ENCODE results near the gene ZCCHC3. TPM values are rescaled to one million over a fixed set of nuclear protein-coding genes. Genes with fewer than 3 reads are reported as not detected.

ZCCHC3 gene
- total RNA-seq, 4 donors from 2014 or later, result 13.3 to 29.9 (median 19.7) TPM

GRCh38 chr20:327186-328026, 30.0 kb downstream of the ZCCHC3 start:
- no peaks in the 10 kb centered on the region for H3K36me3 ChIP-seq
- no peak for DNase-seq (ENCODE audit: extremely low spot score)
- peak overlapping the region; percentile 81 to 98 (median 97) for H3K27ac ChIP-seq (replicated peaks in 1 of 4)
- intact Hi-C loops (cut with DNase I), result no loop called here
- peak overlapping the region; percentile 60 to 97 (median 72) for H3K4me3 ChIP-seq
- no peaks in the 10 kb centered on the region for H3K27me3 ChIP-seq
- TF ChIP-seq POLR2A (IDR thresholded peaks at IDR 0.05; ENCODE audit: low read depth), result no peak
- TF ChIP-seq EP300 (IDR thresholded peaks at IDR 0.05), result no peak
- peak in 1 of 2 donors; percentile 71 for TF ChIP-seq POLR2AphosphoS5 (IDR thresholded peaks at IDR 0.05)
- WGBS, result 9% methylated on average over 14 of the region's 47 CpGs
- H3K4me1 ChIP-seq, result peaks cover 19 to 73% (median 61%) of the 10 kb centered on the region in 4 donors
- no peaks in the 10 kb centered on the region for H3K9me3 ChIP-seq

- Histone ChIP-seq H3K4me3 (peak overlapping the region; percentile 60 to 97 (median 72)), H3K27me3 (no peaks in the 10 kb centered on the region), H3K27ac (replicated peaks in 1 of 4) (peak overlapping the region; percentile 81 to 98 (median 97)), H3K4me1 (peaks cover 19 to 70% (median 61%) of the 10 kb centered on the region in 4 donors), H3K36me3 (no peaks in the 10 kb centered on the region), H3K9me3 (no peaks in the 10 kb centered on the region)
- 45% methylated on average over 21 of the region's 31 CpGs for WGBS
- TF ChIP-seq POLR2AphosphoS5 (IDR thresholded peaks at IDR 0.05), result no peak
- TF ChIP-seq EP300 (IDR thresholded peaks at IDR 0.05), result no peak
- no peak for TF ChIP-seq CTCF (IDR thresholded peaks at IDR 0.05)
- no peak for TF ChIP-seq POLR2A (IDR thresholded peaks at IDR 0.05; ENCODE audit: low read depth)
- no peak for DNase-seq (ENCODE audit: extremely low spot score)
- intact Hi-C loops (cut with DNase I), result no loop called here
These were observed 30.9 kb downstream of the ZCCHC3 start for GRCh38 chr20:328027-328974.

DNA sequence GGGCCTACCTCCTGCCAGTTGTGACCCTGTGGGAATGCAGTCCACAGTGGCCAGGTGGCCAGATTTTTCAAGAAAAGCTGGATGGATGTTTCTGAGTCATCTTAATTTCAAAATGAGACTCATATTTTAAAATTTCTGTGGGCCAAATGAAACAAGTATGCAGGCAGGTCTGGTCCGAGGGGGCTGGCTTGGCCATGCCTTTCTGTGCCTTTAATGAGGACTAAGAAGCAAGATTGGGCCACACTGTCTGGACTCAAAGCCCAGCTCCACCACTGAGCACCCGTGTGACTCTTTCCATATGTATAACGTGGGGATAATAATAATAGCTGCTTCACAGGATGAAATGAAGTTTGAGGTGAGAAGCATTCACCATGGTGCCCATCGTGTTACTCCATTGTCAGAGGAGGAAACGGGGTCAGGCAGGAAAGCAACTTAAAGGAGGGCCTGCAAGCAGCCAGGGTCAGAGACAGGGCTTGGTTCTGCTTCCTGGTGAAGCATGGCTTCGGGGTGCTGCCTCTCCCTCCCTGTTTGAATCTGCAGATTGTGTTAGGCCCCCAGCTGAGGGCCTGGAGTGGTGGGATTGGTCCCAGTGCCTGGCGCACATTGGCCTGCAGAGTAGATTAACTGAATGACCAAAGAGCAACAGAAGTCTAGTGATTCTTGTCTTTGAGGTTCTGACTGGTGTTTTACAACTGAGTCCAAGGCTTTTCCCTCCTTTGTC, 31.8 kb downstream of the ZCCHC3 start:
- H3K27ac ChIP-seq (replicated peaks in 1 of 4), result peak overlapping the region; percentile 81 to 98 (median 97)
- WGBS, result 47% methylated on average over 7 of the region's 7 CpGs

GRCh38 chr20:329851-330232, 32.5 kb downstream of the ZCCHC3 start:
- H3K27ac ChIP-seq (replicated peaks in 1 of 4), result peak overlapping the region; percentile 7 to 98 (median 97)
- intact Hi-C loops (cut with DNase I), result loop anchor here (5.0 kb wide), 1 partner anchor 123 kb away; no protein-coding TSS in a partner anchor
- no peak for DNase-seq (ENCODE audit: extremely low spot score)

More for the DNA sequence above, 31.8 kb downstream of the ZCCHC3 start:
- TF ChIP-seq POLR2A (IDR thresholded peaks at IDR 0.05; ENCODE audit: low read depth), result no peak
- TF ChIP-seq POLR2AphosphoS5 (IDR thresholded peaks at IDR 0.05), result no peak
- no peak for TF ChIP-seq CTCF (IDR thresholded peaks at IDR 0.05)
- no peak for TF ChIP-seq EP300 (IDR thresholded peaks at IDR 0.05)
- Histone ChIP-seq H3K27me3 (no peaks in the 10 kb centered on the region), H3K36me3 (peaks cover 0 to 4% (median 0%) of the 10 kb centered on the region in 4 donors), H3K4me3 (no peak overlapping the region), H3K4me1 (peaks cover 13 to 62% (median 52%) of the 10 kb centered on the region in 4 donors), H3K9me3 (no peaks in the 10 kb centered on the region)
- no peak for DNase-seq (ENCODE audit: extremely low spot score)
- intact Hi-C loops (cut with DNase I), result no loop called here

More at GRCh38 chr20:329851-330232, 32.5 kb downstream of the ZCCHC3 start:
- Histone ChIP-seq H3K36me3 (peaks cover 0 to 8% (median 0%) of the 10 kb centered on the region in 4 donors), H3K4me3 (no peak overlapping the region), H3K27me3 (no peaks in the 10 kb centered on the region), H3K4me1 (peaks cover 11 to 57% (median 49%) of the 10 kb centered on the region in 4 donors), H3K9me3 (no peaks in the 10 kb centered on the region)
- 75% methylated on average over 4 of the region's 4 CpGs for WGBS
- TF ChIP-seq EP300 (IDR thresholded peaks at IDR 0.05) (no peak), POLR2AphosphoS5 (IDR thresholded peaks at IDR 0.05) (no peak), POLR2A (IDR thresholded peaks at IDR 0.05; ENCODE audit: low read depth) (no peak), CTCF (IDR thresholded peaks at IDR 0.05) (no peak)

Measured in esophagus muscularis mucosa (tissue), 4 donors.